ENCODE results near the gene NPIPA2. TPM values are rescaled to one million over a fixed set of nuclear protein-coding genes. Genes with fewer than 3 reads are reported as not detected.

NPIPA2 gene
- 1 to 10 TPM; 5.2 to 7.3 TPM for total RNA-seq

DNA sequence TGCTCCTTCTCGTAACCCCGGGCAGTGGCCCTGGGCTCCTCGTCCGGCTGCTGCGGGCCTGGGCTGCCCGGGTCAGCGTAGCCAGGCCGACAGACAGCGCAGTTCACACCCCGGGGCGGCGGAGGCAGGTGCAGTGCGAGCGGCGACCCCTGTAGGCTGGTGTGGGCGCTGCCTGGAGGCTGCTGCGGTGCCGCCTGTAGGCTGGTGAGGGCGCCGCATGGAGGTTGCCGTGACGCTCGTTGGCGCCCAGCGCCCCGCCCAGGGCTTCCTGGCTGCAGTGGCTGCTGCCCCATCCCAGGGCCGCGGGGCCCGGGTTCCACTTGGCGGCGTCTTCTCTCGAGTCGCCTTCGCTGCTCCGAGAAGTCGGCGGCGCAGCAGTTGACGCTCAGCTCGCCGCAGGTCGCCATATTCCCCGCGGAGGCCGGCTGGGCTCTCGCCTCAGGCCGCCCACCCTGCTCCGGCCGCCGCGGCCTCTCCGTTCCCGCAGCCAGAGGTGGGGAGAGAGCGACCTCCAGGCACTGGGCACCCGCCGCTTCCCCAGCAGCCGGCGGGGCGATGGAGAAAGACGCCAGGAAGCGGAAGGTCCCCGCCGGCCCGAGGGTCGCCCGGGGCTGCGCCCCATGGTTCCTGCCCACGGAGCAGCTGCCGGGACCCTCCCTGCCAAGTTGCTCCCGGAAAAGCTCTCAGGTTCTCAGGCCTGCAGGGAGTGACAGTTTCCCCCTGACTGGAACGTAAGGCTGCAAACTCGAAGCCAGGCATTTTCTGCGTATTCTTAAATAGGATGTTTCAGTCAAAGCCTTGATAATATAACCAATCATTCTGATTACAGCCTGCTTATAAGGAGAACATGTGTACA lies at the start of gene NPIPA2:
TSS of gene NPIPA2 (plus strand) at position 261 of the 856 bp plus-strand sequence. CDS start 5,533 bp downstream, outside the sequence.

DNA sequence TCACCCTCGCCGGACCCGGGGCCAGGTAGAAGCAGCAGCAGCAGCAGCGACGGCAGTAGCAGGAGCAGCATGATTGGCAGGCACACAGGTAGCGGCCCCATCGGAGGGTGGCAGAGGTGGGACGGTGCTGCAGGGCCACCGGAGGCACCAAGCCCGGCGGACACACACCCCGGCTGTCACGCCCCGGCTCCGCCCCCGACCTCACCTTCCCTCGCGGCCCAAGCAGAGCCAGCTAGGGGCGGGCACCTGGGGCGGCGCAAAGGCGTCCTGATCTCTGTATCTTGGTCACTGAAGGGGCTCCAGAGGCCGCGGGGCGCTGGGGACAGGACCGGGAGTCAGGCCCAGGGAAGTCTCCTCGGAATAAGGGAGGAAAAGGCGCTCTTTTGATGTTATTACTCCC lies 48.2 kb upstream of the NPIPA2 start, which contains the start of gene PLA2G10:
TSS of gene PLA2G10 (minus strand) at position 180 of the 400 bp plus-strand sequence. CDS start at position 101, 79 bp downstream.

DNA sequence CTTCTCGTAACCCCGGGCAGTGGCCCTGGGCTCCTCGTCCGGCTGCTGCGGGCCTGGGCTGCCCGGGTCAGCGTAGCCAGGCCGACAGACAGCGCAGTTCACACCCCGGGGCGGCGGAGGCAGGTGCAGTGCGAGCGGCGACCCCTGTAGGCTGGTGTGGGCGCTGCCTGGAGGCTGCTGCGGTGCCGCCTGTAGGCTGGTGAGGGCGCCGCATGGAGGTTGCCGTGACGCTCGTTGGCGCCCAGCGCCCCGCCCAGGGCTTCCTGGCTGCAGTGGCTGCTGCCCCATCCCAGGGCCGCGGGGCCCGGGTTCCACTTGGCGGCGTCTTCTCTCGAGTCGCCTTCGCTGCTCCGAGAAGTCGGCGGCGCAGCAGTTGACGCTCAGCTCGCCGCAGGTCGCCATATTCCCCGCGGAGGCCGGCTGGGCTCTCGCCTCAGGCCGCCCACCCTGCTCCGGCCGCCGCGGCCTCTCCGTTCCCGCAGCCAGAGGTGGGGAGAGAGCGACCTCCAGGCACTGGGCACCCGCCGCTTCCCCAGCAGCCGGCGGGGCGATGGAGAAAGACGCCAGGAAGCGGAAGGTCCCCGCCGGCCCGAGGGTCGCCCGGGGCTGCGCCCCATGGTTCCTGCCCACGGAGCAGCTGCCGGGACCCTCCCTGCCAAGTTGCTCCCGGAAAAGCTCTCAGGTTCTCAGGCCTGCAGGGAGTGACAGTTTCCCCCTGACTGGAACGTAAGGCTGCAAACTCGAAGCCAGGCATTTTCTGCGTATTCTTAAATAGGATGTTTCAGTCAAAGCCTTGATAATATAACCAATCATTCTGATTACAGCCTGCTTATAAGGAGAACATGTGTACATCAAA lies 38.9 kb upstream of the NPIPA2 start, which contains the start of gene NPIPA3:
TSS of gene NPIPA3 (plus strand) at position 256 of the 856 bp plus-strand sequence. CDS start 5,533 bp downstream, outside the sequence.

Other genes starting within 250 kb of the NPIPA2 start
- gene PARN, start 112.3 kb upstream of the NPIPA2 start, total RNA-seq: 10 to 100 TPM; 35.0 to 36.8 TPM
- gene BFAR, start 109.6 kb upstream of the NPIPA2 start, total RNA-seq: 10 to 100 TPM; 60.3 to 60.5 TPM
- gene PLA2G10, start 48.2 kb upstream of the NPIPA2 start, total RNA-seq: not detected
- 1 to 10 TPM; 2.9 to 6.1 TPM for gene NPIPA3, start 39.1 kb upstream of the NPIPA2 start, total RNA-seq
- 10 to 100 TPM; 34.4 to 38.2 TPM for gene NOMO1, start 91.2 kb downstream of the NPIPA2 start, total RNA-seq
- 10 to 100 TPM; 82.2 to 85.9 TPM for gene NPIPA1, start 194.9 kb downstream of the NPIPA2 start, total RNA-seq
- gene PDXDC1, start 232.5 kb downstream of the NPIPA2 start, total RNA-seq: 10 to 100 TPM; 52.6 to 54.9 TPM

Measured in activated naive CD4-positive, alpha-beta T cell treated with anti-CD3 and anti-CD28 coated beads, Interleukin-2, amount 10 ng/mL, durations not matched to agents 5 hours and 36 hours (primary cell).